ENCODE data around the gene FGD5.

- TF ChIP-seq, protein P1, sequence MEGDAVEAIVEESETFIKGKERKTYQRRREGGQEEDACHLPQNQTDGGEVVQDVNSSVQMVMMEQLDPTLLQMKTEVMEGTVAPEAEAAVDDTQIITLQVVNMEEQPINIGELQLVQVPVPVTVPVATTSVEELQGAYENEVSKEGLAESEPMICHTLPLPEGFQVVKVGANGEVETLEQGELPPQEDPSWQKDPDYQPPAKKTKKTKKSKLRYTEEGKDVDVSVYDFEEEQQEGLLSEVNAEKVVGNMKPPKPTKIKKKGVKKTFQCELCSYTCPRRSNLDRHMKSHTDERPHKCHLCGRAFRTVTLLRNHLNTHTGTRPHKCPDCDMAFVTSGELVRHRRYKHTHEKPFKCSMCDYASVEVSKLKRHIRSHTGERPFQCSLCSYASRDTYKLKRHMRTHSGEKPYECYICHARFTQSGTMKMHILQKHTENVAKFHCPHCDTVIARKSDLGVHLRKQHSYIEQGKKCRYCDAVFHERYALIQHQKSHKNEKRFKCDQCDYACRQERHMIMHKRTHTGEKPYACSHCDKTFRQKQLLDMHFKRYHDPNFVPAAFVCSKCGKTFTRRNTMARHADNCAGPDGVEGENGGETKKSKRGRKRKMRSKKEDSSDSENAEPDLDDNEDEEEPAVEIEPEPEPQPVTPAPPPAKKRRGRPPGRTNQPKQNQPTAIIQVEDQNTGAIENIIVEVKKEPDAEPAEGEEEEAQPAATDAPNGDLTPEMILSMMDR (IDR thresholded peaks at IDR 0.05; ENCODE audit: borderline replicate concordance, extremely low read depth, low read length, poor library complexity, severe bottlenecking) = no peak
- no peak for TF ChIP-seq EZH2 (IDR thresholded peaks at IDR 0.05; ENCODE audit: borderline replicate concordance, low read depth, low read length, severe bottlenecking)
These were observed 42.3 kb downstream of the FGD5 start for GRCh38 chr3:14861031-14861430.

All from DND-41 (cell line).